HL-60/S4 treated with phorbol 12-myristate 13-acetate at 8.2 ng/mL for 4 days and 3 days (cell line): ENCODE measurements around the gene KCNJ12.

Source experiments
- in situ Hi-C: fragments of 300-500 bp; cut with MboI; formaldehyde crosslinking; loops from 2 replicates; pipeline ENCODE4 v1.15.0; 2022; ENCODE audit warnings: low sequenced_read_pairs

Gene KCNJ12

GRCh38 chr17:21381076-21381706 is 5.0 kb downstream of the KCNJ12 start:
- in situ Hi-C loops: no loop called here

- in situ Hi-C loops: no loop called here
Measured at GRCh38 chr17:21382560-21383495, 6.7 kb downstream of the KCNJ12 start.

- in situ Hi-C loops: no loop called here
Measured at GRCh38 chr17:21385281-21385845, 9.2 kb downstream of the KCNJ12 start.

GRCh38 chr17:21387616-21388015 is 11.5 kb downstream of the KCNJ12 start:
- in situ Hi-C loops: no loop called here

GRCh38 chr17:21388066-21388465 is 11.9 kb downstream of the KCNJ12 start:
- in situ Hi-C loops: no loop called here

GRCh38 chr17:21388944-21389343 is 12.8 kb downstream of the KCNJ12 start:
- in situ Hi-C loops: no loop called here

- in situ Hi-C loops: no loop called here
Measured at GRCh38 chr17:21389394-21389793, 13.2 kb downstream of the KCNJ12 start.

- in situ Hi-C loops: no loop called here
Measured at GRCh38 chr17:21390294-21390693, 14.1 kb downstream of the KCNJ12 start.

GRCh38 chr17:21392266-21392665 is 16.1 kb downstream of the KCNJ12 start:
- in situ Hi-C loops: no loop called here

- in situ Hi-C loops: no loop called here
Measured at GRCh38 chr17:21394265-21394664, 18.1 kb downstream of the KCNJ12 start.

- in situ Hi-C loops: no loop called here
Measured at GRCh38 chr17:21395764-21396163, 19.6 kb downstream of the KCNJ12 start.

- in situ Hi-C loops: no loop called here
Measured at GRCh38 chr17:21396237-21396636, 20.1 kb downstream of the KCNJ12 start.

GRCh38 chr17:21397341-21398190 is 21.4 kb downstream of the KCNJ12 start:
- in situ Hi-C loops: no loop called here

GRCh38 chr17:21399474-21400186 is 23.5 kb downstream of the KCNJ12 start:
- in situ Hi-C loops: loop anchor here (10.0 kb wide), 1 partner anchor 285 kb away; no protein-coding TSS in a partner anchor

- in situ Hi-C loops: loop anchor here (10.0 kb wide), 1 partner anchor 285 kb away; no protein-coding TSS in a partner anchor
Measured at GRCh38 chr17:21400187-21400569, 24.0 kb downstream of the KCNJ12 start.

GRCh38 chr17:21400816-21401593 is 24.8 kb downstream of the KCNJ12 start:
- in situ Hi-C loops: loop anchor here (10.0 kb wide), 1 partner anchor 284 kb away; no protein-coding TSS in a partner anchor

GRCh38 chr17:21402166-21402571 is 26.0 kb downstream of the KCNJ12 start:
- in situ Hi-C loops: loop anchor here (10.0 kb wide), 1 partner anchor 283 kb away; no protein-coding TSS in a partner anchor

- in situ Hi-C loops: loop anchor here (10.0 kb wide), 1 partner anchor 282 kb away; no protein-coding TSS in a partner anchor
Measured at GRCh38 chr17:21402926-21403325, 26.8 kb downstream of the KCNJ12 start.

- in situ Hi-C loops: loop anchor here (10.0 kb wide), 1 partner anchor 281 kb away; no protein-coding TSS in a partner anchor
Measured at GRCh38 chr17:21404106-21404505, 27.9 kb downstream of the KCNJ12 start.
